Suppressor macrophage treated with lipopolysaccharide for 4 hours (primary cell): ENCODE data around the gene HELQ.

ENCODE experiments used
- DNase-seq: peaks from one replicate; pipeline ENCODE4 v3.0.0-alpha.2; 2020

Gene HELQ

DNA sequence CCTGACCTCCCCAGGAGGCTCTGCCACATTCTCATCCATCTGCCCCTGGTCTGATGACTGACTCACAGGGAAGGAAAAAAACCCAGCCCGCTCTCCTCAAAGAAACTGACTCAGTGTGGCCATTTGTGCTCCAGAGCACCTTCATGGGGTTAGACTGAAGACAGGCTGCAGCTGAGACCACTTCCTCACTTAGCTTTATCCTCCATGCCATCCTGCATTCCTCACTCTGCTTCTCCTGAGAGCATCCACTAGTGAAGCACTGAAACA lies 85.0 kb downstream of the HELQ start:
- peak; percentile 50 for DNase-seq

DNA sequence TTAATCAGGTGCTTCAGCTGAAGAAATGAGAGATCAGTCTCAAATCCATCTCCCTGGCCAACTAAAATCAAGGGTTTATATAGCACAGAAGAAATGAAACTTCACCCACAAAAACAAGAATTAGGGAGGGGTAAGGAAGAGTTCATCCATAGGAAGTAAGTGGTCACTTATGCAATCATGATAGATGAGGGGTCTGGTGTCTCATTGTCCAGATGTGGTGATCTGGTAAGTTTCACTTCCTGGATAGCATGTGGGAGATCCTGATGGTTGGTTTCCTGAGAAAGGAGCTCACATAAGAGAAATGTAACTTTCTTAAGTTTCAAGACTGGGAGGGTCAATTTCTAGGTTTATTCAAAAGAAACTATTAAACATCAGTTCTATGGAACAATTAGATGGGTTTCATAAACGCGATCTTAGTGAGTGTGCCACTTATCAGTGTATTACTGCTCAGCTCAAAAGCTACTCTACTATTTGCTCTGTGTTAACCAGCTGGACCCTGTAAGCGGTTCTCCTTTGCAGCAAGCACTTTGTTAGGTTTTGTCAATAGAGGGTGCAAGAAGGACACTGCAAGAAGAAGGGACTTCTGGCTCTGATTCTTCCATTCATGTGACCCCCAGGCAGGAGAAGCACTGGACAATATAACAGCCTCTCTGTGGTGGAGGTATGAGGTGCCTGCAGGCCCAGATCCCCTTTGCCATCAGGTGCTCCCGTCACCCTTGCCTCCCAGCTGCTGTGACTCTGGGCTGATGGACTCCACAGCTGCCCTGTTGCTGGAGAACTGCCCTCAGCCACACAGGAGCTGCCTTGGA lies 85.6 kb downstream of the HELQ start:
- peak; percentile 93 for DNase-seq

DNA sequence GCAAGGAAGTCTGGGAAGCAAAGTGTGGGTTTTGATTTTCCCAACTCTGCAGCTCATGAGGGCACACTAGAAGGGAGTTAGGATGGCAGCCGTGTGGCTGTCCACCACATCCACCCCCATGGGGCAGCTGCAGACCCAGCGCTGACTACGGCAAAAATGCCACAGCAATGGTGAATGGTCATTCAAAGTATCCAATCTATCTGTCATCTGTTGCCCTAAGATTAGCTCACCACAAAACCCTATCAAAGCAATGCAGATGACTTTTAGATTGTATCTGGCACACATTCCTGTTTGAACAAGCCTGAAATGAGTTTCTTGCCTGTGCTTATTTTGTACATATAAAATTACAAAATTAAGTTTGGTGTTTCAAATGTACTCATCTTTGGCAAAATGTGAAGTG lies 91.3 kb downstream of the HELQ start:
- DNase-seq, result no peak

DNA sequence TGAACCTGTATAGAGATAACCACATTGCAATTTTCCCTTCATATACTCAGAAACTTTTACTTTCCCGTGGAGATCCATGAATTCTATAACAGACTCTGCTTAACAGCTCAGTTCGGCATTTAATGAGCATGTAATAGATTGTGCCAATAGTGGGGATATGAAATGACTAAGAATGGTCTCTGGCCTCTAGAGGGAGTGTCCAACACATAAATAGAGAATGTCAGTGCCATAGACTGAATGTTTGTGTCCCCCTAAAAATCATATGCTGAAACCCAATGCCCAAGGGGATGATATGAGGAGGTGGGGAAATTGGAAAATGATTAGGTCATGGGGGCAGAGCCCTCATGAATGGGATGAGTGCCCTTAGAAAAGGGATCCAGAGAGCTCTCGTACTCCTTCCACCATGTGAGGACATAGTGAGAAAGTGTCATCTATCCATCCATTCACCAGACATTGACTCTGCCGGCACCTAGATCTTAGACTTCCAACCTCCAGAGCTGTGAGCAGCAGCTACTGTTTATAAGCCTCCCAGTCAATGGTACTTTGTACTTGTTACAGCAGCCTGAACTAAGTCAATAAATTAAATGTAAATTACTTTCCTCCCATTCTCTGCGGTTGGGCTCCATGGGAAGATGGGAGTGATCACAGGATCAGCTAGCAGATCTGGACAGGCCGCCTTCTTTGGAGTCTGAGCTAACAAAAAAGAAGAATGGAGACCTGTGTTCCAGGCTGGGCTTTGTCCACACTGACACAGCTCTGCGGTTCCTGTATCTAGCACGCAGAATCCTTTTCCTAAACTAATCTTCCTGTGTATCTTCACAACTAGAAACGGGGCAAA lies 92.9 kb downstream of the HELQ start:
- peak; percentile 42 for DNase-seq

DNA sequence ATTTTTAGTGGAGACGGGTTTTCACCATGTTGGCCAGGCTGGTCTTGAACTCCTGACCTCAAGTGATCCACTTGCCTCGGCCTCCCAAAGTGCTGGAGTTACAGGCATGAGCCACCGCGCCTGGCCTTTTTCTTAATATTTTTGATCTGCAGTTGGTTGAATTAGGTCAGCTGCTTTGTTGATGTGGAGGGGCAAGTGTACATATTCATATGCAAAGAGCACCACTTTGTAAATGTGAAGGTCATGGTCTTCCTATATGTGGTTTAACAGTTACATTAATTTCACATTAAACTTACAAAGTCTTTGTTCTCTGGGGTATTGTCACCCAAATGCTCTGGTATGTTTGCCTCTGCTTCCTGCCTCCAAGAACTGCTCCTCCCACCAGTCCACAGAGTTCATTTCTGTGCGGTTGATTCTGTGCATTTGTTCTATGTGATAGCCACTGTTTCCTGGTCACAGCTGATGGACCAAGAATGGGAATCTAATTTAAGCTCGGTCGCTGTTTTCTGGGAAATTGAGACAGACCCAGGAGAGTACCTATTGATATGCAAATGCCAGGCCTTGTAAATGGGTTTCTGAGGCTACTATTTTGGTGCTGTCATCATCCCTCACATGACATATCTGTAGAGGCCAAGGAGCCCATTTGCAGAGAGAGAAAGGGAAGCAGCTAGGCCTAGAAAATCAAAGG lies 94.1 kb downstream of the HELQ start:
- DNase-seq, result peak; percentile 30

DNA sequence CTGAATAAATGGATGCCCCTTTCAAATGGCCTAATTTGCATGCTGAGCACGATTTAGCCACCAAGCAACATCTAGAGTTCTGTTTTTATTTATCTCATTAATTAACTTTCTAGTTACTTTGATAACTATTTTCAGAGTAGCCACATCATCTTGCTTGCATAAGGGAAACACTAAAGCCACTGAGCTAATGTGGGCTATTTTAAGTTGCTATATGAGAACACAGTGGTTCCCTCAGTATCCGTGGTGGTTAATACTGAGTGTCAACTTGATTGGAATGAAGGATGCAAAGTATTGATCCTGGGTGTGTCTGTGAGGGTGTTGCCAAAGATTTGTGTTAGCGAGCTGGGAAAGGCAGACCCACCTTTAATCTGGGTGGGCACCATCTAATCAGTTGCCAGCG lies 95.6 kb downstream of the HELQ start:
- DNase-seq, result no peak

DNA sequence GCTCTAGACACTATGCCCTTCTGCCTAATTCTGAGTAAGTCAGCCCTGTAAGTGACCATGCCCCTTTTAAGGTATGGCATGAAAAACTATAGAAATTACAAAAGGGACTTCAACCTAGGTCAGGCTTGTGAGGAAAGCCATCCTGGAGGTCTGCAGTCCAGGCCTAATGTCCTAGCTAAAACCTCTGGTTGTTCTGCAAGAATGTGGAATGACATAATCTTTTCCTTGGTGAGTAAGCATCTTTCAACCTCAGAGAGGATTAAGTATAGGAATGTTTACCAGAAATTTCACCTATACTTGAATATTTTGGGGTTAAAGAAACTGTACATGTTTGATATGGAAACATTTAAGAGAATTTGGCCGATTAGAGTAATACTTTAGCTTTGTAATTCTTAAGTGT lies 97.2 kb downstream of the HELQ start:
- no peak for DNase-seq
